Dermis blood vessel endothelial cell (primary cell): ENCODE results near the gene DPP9. TPM values are rescaled to one million over a fixed set of nuclear protein-coding genes. Genes with fewer than 3 reads are reported as not detected.
"Not testable (repeated sequence)": the region's sequence is repeated elsewhere in the genome, so short reads cannot be mapped to it uniquely, and the experiment has no call there.

Source experiments
- DNase-seq: peaks from one replicate; pipeline ENCODE4 v3.0.0; 2010
- total RNA-seq: library from RNA; depleted of rRNA; stranded (reverse); fragments of >200 nt; gene quantifications from 2 replicates; pipeline ENCODE4 v1.2.3, GENCODE V29; 2014

Gene DPP9
- total RNA-seq, 1 donor from 2014 or later, result 42.9 TPM

- DNase-seq, result no peak
Observed at GRCh38 chr19:4684312-4685095, 39.1 kb downstream of the DPP9 start.

DNA sequence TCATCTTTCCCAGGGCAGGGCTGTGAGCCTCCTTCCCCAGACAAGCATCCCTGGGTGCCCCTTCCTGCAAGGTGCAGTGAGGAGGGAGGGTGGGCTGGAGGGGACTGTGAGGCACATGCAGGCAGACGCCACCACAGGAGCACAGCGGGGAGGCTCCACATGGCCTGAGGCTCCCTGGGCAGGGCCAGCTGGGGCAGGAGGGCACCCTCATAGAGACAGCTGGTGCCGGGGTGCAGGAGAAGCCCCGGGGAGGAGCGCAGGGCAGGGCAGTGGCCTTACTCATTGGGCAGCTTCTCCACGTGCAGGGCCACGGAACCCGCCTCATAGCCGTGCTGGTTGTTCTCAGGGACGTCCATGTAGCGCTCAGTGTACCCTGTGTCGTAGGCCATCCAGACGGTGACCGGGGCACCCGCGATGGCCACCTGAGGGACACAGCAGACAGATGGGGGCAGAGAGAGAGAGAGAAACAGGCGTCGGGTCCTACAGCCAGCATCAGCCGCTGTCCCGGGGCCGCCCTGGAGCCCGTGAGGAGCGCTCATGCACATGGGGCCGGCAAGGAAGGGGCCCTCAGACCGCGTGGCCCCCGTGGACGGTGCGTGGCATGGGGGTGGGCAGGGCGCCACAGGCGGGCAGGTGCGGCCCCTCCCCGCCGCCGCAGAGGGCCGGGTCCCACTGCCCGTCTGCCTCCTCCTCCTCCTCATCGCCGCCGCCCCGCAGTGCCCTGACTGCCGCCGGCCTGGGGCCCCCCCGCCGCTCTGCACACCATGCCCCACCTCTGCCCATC lies 41.0 kb downstream of the DPP9 start:
- no peak for DNase-seq

GRCh38 chr19:4680021-4680420 lies 43.6 kb downstream of the DPP9 start:
- not testable (repeated sequence) for DNase-seq

DNA sequence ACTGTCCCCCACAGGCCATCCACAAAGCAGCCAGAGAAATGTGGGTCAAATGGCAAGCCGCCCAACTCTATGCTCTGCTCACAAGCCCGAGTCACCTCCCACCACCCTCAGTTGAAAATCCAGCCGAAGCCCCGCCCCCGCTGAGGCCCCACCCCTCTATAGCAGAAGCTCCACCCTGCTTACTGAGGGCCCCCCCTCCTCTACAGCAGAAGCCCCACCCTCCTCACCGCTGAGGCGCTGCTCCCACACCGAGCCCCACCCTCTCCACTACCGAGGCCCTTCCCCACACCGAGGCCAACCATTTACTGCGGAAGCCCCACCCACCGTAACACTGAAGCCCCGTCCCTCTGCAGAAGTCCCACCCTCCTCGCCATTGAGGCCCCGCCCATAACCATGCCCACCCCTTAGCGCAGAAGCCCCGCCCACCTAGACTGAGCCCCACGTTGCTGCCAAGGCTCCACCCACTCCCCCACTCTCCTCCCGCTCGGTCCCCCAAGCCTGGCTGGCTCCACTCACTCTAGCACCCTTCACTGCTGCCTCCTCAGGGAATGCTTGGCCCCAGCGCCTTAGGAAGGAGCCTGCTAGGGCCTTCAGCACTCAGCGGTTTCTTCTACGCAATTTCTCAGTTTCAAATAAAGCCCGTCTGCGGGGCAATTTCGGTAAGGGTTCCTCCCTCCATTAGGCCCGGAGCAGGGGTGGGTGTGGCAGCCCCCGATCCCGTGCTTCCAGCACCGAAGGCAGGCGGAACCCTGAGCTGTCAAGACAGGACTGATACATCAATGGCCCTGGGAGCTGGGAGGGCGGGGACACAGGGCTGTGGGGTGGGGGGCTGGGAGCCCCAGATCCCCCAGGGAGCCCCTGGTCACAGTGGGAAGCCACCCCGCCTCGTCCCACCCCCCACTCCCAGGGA lies 44.5 kb downstream of the DPP9 start:
- DNase-seq, result no peak

DNA sequence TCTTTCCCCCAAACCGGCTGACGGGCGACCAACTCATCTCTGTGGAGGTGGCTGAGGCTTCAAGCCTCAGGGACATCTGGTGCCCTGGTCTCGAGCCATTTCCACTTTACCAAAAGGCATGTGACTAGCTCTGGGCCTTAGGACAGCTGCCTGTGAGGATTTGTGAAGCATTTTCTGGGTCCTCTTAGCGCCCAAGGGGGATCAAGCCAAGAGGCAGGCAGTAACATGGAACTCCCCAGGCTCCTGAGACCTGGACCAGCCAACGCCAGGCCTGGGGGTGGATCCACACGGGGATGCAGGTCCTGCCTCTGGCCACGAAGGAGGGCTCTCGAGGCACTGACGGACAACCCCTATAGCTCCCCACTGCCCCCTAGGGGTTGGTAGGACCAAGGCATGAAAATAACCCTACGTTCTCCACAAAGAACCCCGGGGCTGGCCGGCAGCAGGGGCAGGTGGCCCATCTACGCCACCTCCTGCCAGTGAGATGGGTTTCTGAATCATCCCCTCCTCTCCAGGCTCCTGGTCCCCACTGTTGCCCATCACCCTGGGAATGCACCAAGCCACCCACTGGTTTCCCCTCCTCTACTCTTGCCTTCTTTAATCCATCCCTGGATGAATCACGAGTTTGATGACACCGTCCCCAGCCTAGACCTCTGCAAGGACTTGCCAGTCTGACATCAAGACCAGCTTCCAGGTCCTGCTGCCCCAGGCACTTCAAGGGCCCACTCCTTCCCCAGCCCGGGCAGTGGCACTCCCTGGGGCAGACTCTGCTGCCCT lies 46.5 kb downstream of the DPP9 start:
- DNase-seq, result peak; percentile 72

GRCh38 chr19:4675346-4675745 lies 48.3 kb downstream of the DPP9 start:
- DNase-seq, result no peak

GRCh38 chr19:4673726-4674125 lies 49.9 kb downstream of the DPP9 start:
- DNase-seq, result no peak

DNA sequence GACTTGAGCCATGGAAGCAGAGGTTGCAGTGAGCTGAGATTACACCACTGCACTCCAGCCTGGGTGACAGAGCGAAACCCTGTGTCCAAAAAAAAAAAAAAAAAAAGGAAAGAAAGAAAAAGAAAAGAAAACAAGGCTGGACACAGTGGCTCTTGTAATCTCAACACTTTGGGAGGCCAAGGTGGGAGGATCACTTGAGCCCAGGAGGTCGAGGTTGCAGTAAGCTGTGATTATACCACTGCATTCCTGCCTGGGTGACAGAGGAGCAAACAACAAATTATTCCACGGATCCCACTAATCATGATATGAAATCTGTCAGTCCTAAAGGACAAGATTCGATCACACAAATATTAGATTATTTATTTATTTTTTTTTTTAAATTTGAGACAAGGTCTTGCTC lies 50.4 kb downstream of the DPP9 start:
- DNase-seq, result no peak

- DNase-seq, result no peak
Observed at GRCh38 chr19:4671185-4671851, 52.3 kb downstream of the DPP9 start.

GRCh38 chr19:4669723-4670480 lies 53.7 kb downstream of the DPP9 start, which contains the start of gene MYDGF:
MYDGF (minus strand) TSS chr19:4670342; CDS start chr19:4670334, 8 bp downstream.
- DNase-seq, result peak; percentile 95

DNA sequence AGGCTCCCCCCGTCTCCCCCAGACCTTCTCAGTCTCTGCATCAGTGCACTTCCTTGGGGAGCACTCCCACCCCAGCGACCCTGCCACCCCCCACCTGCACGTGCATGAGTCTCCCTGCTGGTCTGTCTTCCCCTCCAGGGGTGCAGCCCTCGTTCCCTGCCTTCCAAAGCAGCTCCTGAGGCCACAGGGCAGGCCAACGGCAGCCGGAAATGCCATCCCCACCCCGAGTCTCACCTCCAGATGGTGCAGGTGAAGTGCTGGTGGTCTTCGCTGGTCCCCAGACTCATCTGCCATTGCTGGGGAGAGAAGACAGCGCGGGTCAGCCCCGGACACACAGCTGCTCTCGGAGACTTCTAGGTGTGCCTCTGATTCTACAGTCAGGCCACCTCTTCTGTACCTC lies 59.0 kb downstream of the DPP9 start:
- no peak for DNase-seq

GRCh38 chr19:4662812-4663211 lies 60.8 kb downstream of the DPP9 start:
- no peak for DNase-seq

DNA sequence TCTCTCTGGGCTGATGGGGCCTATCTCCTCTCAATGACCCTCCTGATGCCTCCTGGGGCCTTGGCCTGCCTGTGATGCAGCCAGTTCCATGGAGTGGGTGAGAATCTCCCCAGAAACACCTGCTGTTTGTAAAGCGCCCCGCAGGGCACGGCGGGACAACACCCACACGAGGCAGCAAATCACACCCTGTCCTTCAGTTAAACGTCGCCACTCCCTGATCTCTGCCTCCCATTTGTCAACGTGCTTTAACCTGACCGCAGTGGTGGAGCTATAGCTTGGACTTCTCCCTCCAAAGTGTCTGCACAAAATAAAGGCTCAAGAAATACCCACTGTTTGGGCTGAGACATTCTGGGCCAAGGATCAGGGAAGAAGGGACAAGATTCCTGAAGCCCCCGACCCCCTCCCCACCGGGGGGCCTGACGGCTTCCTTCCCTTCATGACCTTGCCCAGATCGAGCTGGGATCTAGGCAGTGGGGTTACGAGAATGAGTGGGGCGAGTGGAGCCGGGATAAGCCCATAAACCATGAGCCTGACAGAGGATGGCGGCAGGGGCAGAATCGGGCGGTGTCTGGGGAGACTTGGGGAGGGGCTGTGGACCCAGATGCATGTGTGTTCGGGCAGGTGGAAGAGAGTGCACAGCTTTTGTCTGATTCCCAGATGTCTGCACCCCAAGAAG lies 61.5 kb downstream of the DPP9 start:
- no peak for DNase-seq

DNA sequence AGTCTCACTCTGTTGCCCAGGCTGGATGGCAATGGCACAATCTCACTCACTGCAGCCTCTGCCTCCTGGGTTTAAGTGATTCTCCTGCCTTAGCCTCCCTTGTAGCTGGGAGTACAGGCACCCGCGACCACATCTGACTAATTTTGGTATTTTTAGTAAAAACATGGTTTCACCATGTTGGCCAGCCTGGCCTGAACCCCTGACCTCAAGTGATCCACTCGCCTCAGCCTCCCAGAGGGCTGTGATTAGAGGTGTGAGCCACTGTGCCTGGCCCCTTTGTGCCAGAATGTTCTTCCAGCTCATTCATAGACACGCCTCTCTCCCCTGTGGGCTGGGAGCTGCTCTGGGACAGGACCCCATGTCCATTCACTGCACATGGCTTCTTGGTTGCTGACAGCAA lies 62.6 kb downstream of the DPP9 start:
- no peak for DNase-seq

DNA sequence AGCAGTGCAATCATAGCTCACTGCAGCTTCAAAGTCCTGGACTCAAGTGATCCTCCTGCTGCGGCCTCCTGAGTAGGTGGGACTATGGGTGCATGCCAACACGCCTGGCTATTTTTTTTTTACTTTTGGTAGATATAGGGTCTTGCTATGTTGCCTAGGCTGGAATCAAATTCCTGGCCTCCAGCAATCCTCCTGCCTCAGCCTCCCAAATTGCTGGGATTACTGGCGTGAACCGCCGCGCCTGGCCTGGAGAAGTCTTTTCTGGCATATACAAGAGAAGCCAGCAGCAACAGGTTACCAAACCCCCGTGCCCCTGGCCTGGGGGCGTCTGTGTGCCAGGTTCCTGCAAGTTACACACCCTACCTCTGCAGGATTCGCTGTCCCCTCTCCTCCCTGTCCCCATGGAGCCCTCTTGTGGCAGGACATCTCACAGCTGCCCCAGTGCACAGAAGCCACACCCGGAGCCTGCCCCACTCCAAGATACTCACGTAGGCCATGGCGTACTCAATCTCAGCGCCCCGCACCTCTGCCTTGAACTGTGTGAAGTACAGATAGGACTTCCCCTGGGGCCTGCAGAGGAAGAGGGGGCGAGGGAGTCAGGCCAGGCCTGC lies 63.4 kb downstream of the DPP9 start:
- peak; percentile 68 for DNase-seq

GRCh38 chr19:4657835-4658234 lies 65.8 kb downstream of the DPP9 start:
- DNase-seq, result no peak

DNA sequence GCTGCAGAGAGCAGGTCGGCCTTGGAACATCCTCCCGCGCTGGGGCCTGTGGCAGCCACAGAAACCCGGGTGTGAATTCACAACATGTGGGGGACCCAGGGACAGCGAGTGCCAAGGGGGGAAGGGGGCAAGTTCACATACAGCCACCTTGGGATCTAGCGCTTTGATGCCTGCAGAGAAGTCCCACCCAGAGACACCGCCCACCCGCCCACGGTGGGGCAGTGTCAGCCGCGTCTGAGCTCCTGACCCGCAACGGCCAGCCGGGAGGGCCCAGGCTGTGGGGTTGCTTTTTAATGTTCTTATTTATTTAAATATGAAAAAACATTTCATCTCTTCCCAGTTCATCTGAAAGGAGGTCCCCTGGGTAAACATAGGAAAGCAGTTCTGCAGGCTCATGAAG lies 66.4 kb downstream of the DPP9 start:
- no peak for DNase-seq

DNA sequence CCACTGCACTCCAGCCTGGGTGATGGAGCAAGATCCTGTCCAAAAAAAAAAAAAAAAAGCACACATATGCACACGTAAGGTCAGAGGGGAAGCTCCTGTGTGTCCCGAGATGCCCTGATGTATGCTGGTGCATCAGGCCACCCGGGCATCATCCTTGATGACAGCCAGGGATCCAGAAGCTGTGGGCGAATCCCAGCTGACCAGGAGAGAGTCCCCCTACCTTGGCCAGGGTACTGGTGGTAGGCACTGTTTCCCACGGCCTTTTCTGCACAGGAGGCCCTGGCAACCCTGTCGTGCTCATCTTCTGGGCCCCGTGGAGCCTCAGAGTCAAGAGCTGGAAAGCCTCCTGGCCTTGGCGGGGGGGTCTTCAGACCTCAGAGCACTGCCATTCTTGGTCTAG lies 67.5 kb downstream of the DPP9 start:
- DNase-seq, result no peak
